MM.1S (cell line): ENCODE data around the gene VPS8.

Source experiments
- DNase-seq: peaks from one replicate; pipeline ENCODE4 v3.0.0-alpha.2; 2015
- H2AFZ ChIP-seq: fragments of 300-600 bp; sonication (generic); 2 replicates; pipeline ENCODE4 v1.6.0; 2016; ENCODE audit warnings: antibody characterized with exemption, low read length
- H3F3A ChIP-seq: fragments of 300-600 bp; sonication (generic); 2 replicates; pipeline ENCODE4 v1.6.1; 2016; ENCODE audit warnings: mild to moderate bottlenecking, antibody characterized with exemption, low read length, moderate library complexity, mixed read lengths; ENCODE audit not compliant: insufficient read depth
- H3K27ac ChIP-seq: fragments of 300-600 bp; sonication (generic); 2 replicates; pipeline ENCODE4 v1.5.1; 2016; ENCODE audit warnings: mild to moderate bottlenecking, low read length
- H3K27me3 ChIP-seq: fragments of 300-600 bp; sonication (generic); replicated peaks from 2 replicates; pipeline ENCODE4 v1.6.0; 2016; ENCODE audit warnings: low read length; ENCODE audit not compliant: insufficient read depth
- H3K36me3 ChIP-seq: fragments of 300-600 bp; sonication (generic); replicated peaks from 2 replicates; pipeline ENCODE4 v1.6.1; 2016; ENCODE audit warnings: mild to moderate bottlenecking, low read length, mixed read lengths; ENCODE audit not compliant: insufficient read depth
- H3K4me1 ChIP-seq: fragments of 300-600 bp; sonication (generic); 2 replicates; pipeline ENCODE4 v1.6.1; 2016; ENCODE audit warnings: low read length, mixed read lengths
- H3K4me2 ChIP-seq: fragments of 300-600 bp; sonication (generic); 2 replicates; pipeline ENCODE4 v1.6.0; 2016; ENCODE audit warnings: low read depth, low read length
- H3K4me3 ChIP-seq: fragments of 300-600 bp; sonication (generic); 2 replicates; pipeline ENCODE4 v1.5.1; 2016; ENCODE audit warnings: low read length, mixed read lengths
- H3K79me2 ChIP-seq: fragments of 300-600 bp; sonication (generic); 2 replicates; pipeline ENCODE4 v1.6.1; 2016; ENCODE audit warnings: mixed run types, low read length, mixed read lengths
- H3K9ac ChIP-seq: fragments of 300-600 bp; sonication (generic); 2 replicates; pipeline ENCODE4 v1.6.1; 2016; ENCODE audit warnings: low read length, mixed read lengths
- H3K9me2 ChIP-seq: fragments of 300-600 bp; sonication (generic); replicated peaks from 2 replicates; pipeline ENCODE4 v1.6.1; 2016; ENCODE audit warnings: mild to moderate bottlenecking, low read length, mixed read lengths; ENCODE audit not compliant: insufficient read depth
- H3K9me3 ChIP-seq: fragments of 300-600 bp; sonication (generic); replicated peaks from 2 replicates; pipeline ENCODE4 v1.6.1; 2016; ENCODE audit warnings: mild to moderate bottlenecking, low read length, mixed read lengths; ENCODE audit not compliant: insufficient read depth
- H4K20me1 ChIP-seq: fragments of 300-600 bp; sonication (generic); 2 replicates; pipeline ENCODE4 v1.6.1; 2016; ENCODE audit warnings: mild to moderate bottlenecking, low read length, moderate library complexity, mixed read lengths; ENCODE audit not compliant: insufficient read depth
- CTCF ChIP-seq: fragments of 300-600 bp; sonication (generic); IDR thresholded peaks from 2 replicates; pipeline ENCODE4 v1.5.1; 2016; ENCODE audit warnings: antibody characterized with exemption, low read length, mixed read lengths
- EZH2 ChIP-seq: fragments of 300-600 bp; sonication (generic); optimal IDR thresholded peaks from 2 replicates; pipeline ENCODE3; 2017; ENCODE audit warnings: low read depth, mild to moderate bottlenecking, antibody characterized with exemption, low read length, mixed read lengths
- EZH2phosphoT487 ChIP-seq: fragments of 300-600 bp; sonication (generic); IDR thresholded peaks from 2 replicates; pipeline ENCODE4 v1.6.1; 2018; ENCODE audit warnings: antibody characterized with exemption, low read length

The VPS8 gene

GRCh38 chr3:184800349-184800930 is 11.5 kb upstream of the VPS8 start:
- Histone ChIP-seq H3K27me3 (no peaks in the 10 kb centered on the region), H2AFZ (no peak overlapping the region), H3K4me2 (no peak overlapping the region), H3K9me2 (no peaks in the 10 kb centered on the region), H3K4me1 (no peaks in the 10 kb centered on the region), H3K9me3 (no peaks in the 10 kb centered on the region), H3K36me3 (no peaks in the 10 kb centered on the region), H3K79me2 (no peaks in the 10 kb centered on the region), H4K20me1 (no peaks in the 10 kb centered on the region), H3K4me3 (no peak overlapping the region), H3K27ac (no peak overlapping the region), H3F3A (no peaks in the 10 kb centered on the region), H3K9ac (no peak overlapping the region)
- DNase-seq, result no peak
- TF ChIP-seq CTCF, result no peak
- no peak for TF ChIP-seq EZH2phosphoT487
- TF ChIP-seq EZH2, result no peak

GRCh38 chr3:184801241-184801785 is 10.7 kb upstream of the VPS8 start:
- H3K27me3 ChIP-seq, result no peaks in the 10 kb centered on the region
- DNase-seq, result no peak
- H3K4me1 ChIP-seq, result no peaks in the 10 kb centered on the region
- H3K9me3 ChIP-seq, result no peaks in the 10 kb centered on the region
- no peak overlapping the region for H3K9ac ChIP-seq
- no peak overlapping the region for H3K4me3 ChIP-seq
- no peaks in the 10 kb centered on the region for H3K36me3 ChIP-seq
- H2AFZ ChIP-seq, result no peak overlapping the region
- no peak overlapping the region for H3K27ac ChIP-seq
- H3K9me2 ChIP-seq, result no peaks in the 10 kb centered on the region
- H3K79me2 ChIP-seq, result no peaks in the 10 kb centered on the region
- H3K4me2 ChIP-seq, result no peak overlapping the region
- H3F3A ChIP-seq, result no peaks in the 10 kb centered on the region
- H4K20me1 ChIP-seq, result no peaks in the 10 kb centered on the region
- TF ChIP-seq EZH2, result no peak
- TF ChIP-seq EZH2phosphoT487, result no peak
- no peak for TF ChIP-seq CTCF

GRCh38 chr3:184802150-184802549 is 9.8 kb upstream of the VPS8 start:
- H3K36me3 ChIP-seq, result no peaks in the 10 kb centered on the region
- no peaks in the 10 kb centered on the region for H4K20me1 ChIP-seq
- H3F3A ChIP-seq, result no peaks in the 10 kb centered on the region
- no peaks in the 10 kb centered on the region for H3K4me1 ChIP-seq
- no peak for DNase-seq
- H3K27me3 ChIP-seq, result no peaks in the 10 kb centered on the region
- H3K9me3 ChIP-seq, result no peaks in the 10 kb centered on the region
- no peak overlapping the region for H3K4me3 ChIP-seq
- H3K9ac ChIP-seq, result no peak overlapping the region
- no peak for TF ChIP-seq CTCF
- no peak for TF ChIP-seq EZH2
- no peak for TF ChIP-seq EZH2phosphoT487
- no peaks in the 10 kb centered on the region for H3K9me2 ChIP-seq
- no peaks in the 10 kb centered on the region for H3K79me2 ChIP-seq
- H2AFZ ChIP-seq, result no peak overlapping the region
- no peak overlapping the region for H3K4me2 ChIP-seq
- no peak overlapping the region for H3K27ac ChIP-seq
